CD4-positive, alpha-beta T cell treated with Interleukin-17A for 4 hours (primary cell): ENCODE data around the gene SLC25A26.
A peak's percentile ranks its signal among the peaks of the same experiment; 100 is the strongest.

Experiments
- DNase-seq: peaks from one replicate; pipeline ENCODE4 v3.0.0-alpha.2; 2020; ENCODE audit warnings: mixed read lengths

The SLC25A26 gene

DNA sequence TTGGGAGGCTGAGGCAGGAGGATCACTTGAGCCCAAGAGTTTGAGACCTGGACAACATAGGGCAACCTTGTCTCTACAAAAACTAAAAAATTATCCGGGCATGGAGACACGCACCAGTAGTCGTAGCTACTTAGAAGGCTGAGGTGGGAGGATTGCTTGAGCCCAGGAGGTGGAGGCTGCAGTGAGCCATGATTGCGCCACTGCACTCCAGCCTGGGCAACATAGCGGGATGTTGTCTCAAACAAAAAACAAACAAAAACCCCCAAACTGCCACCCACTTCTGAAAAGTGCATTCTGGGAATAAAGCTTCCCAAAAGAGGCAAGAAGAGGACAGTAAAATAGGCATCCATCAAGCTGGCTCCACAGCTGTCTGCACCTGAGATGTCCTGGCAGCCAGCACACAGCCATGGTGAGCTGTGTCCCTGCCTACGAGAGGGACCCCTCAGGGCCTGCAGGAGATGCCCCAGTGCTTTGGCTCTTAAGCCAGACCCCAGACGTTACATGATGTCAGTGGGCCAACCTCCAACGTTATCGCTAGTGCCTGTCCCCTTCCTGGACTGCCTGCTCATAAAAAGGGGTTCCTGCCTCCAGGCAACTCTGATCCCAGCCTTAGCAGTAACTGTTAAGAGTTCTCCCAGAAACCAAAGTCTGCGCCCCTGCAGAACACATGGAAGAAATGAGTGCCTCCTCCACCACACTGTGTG lies 178.9 kb downstream of the SLC25A26 start:
- DNase-seq = no peak

- DNase-seq = no peak
Measured at GRCh38 chr3:66400411-66401156, 179.8 kb downstream of the SLC25A26 start.

- DNase-seq = no peak
Measured at GRCh38 chr3:66401157-66401550, 180.4 kb downstream of the SLC25A26 start.

DNA sequence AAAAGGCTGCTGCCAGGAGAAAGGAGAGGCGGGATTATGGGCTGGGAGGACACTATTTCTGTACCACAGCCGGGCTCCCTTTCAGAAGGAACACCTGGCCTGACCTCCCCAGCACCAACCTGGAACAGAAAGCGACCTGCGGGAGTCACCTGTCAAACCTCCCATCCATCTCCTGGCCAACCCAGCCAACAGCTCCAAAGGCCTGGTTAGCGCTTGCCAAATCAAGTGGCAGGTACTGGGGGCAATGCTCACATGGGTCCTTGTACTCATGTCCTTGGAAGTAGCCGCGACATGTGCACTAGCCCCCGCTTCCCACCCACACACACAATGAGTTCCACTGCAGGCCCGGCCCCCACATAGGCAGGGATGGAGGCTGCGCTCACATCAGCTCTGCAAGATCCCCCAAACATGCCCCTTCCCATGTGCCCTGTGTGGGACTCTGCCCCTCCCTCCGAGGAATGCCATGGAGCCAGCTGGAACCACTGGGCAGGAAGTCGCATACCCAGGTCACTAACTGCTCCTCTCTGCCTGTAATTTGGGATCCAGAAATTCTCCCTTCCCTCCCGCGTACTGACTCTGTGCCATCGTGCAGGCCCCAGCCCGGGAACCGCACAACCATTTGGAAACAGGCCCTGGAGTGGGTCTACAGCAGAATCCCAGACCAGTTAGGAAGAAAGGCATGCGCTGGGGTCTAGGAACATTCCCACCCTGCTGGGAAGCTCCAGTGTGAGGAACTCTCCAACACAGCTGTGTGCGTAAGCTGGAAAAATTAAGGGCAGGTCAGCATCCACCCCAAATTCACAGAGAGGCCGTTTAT lies 181.1 kb downstream of the SLC25A26 start:
- DNase-seq = no peak

- DNase-seq = no peak
Measured at GRCh38 chr3:66402596-66403290, 181.9 kb downstream of the SLC25A26 start.

DNA sequence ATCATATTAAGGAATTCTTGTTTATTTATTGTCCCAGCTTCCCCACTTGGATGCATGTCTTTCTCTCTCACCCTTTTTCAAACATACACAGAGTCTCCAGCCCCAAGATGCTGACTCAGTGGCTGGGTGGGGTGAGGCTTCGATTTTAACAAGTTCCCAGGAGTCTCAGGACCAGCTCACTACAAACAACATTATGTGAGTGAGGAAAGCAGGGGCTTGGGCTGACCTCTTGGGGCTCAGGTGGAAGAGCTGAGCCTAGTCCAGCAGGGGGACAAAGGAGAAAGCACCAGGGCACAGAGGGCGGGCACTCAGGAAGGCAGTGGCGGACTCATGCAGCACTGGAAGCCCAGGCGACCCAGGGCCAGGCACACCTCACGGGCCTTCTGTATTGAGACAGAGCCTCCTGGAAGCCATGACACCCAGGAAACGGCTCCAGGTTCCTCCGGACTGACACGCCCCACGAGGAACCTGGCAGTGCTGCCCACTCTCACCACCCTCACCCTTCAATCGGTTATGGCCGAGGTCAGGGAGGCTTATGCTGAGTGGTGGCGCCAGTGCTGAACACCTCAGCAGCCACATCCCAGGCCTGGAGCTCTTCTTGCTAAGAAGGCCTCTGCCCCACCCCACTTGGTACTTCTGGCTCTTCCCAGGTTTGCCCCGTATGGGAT lies 182.7 kb downstream of the SLC25A26 start:
- DNase-seq = no peak

DNA sequence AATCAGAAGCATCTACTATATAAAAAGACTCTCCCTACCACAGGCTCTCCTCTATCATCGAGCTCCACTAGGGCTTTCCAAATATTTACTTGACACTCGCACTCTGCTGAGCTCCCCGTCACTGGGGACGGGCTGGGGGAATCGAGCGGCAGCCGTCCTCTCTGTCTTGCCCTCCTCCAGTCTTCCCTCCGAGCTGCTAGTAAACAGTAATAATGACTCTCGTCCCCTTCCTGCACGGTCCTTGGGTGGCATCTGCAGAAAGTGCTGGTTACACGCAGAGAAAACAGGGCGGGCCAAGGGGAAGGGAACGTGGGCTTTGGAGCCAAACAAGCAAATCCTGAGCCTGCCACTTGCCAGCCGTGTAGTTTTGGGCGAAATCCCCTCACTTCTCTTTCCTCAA lies 183.4 kb downstream of the SLC25A26 start:
- no peak for DNase-seq

GRCh38 chr3:66404903-66405700 lies 184.3 kb downstream of the SLC25A26 start:
- no peak for DNase-seq

DNA sequence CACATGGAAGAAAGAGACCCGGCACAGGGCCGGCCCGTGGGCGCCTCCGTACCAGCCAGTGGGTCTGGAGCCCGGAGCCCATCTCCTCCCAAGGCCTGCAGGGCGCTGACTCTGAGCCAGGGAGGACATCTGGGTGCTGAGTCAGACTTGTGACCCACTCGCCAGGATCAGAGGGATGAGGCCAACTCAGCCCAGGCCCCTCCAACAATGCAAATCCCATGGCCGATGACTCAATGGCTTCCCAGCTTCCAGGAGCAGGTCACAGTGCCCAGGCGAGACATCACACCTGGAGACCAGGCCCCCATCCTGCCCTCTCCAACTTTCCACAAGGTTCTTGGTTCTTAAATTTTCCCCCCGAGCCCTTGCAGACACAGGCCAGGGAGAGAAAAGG lies 184.9 kb downstream of the SLC25A26 start:
- no peak for DNase-seq

DNA sequence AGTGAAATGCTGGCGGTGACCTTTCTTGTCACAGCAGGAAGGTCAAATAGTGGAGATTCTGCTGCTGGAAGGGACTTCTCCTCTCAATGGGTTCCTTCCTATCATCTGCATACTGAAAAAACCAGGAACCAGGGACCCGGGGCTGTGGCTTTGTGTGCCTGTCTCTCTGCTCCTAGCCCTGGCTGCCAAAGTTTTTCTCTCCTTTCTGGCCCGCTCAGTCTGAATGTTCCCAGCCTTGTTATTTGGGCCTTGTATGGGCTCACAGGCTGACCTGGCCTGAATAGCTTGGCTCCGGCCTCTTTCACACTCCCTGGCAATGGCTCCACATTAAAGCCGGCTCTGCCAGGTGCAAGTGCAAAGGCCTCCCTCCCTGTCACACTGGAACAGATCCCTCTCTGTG lies 185.4 kb downstream of the SLC25A26 start:
- no peak for DNase-seq

DNA sequence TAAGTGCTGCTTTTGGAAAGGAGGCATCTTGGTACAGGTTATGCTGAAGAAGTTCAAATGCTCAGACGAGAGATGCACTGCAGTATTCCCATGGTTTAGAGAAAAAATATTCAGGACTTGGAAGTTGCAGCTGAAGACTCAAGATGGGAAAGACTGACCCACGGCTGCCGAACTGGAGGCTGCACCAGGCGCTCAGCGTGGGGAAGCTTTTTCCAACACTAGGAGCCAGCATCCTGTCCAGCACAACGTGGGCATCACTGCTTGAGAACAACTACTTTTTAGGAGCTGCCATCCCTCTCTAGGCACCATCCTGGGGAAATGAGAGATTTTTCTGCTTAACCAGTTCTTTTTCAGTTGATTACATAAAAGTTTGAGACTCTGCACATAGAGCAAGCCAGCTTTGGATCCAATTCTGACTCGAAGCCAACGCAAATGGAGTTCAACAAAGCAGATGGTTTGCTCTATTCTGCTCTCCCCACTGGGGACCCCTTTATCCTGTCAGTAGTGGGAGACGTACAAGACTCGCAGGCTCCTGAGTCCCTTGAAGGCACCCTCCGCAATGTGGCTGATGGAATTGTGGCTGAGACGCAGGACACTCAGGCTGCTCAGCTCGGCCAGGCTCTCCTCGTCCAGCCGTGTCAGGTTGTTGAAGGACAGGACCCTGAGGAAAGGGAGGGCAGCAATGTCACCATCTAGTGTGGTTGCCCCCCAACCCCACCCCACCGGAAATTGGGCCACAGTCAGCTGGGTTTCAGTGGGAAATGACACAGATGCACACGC lies 186.2 kb downstream of the SLC25A26 start:
- no peak for DNase-seq

GRCh38 chr3:66407611-66408218 lies 186.9 kb downstream of the SLC25A26 start:
- peak; percentile 82 for DNase-seq

GRCh38 chr3:66409771-66410754 lies 189.3 kb downstream of the SLC25A26 start:
- DNase-seq = no peak

- DNase-seq = no peak
Measured at GRCh38 chr3:66410976-66411375, 190.2 kb downstream of the SLC25A26 start.

DNA sequence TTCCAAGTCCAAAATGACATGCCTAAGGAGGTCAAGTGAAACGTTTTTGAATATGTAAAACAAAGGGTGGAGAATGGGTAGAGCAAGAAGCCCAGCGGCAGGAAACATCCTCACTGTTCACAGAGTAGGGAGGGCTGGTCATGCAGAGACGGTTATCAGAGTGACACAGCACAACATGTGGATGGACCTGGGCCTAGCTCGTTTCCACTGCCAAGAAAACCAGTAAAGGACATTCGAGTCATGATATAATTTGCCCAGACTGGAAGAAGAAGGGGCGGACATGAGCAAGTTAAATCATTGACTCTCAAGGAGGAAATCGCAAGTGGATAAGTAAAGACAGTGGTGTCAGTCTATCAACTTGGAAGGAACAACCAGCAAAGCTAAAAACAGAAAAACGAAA lies 190.7 kb downstream of the SLC25A26 start:
- DNase-seq = no peak

GRCh38 chr3:66411961-66412887 lies 191.4 kb downstream of the SLC25A26 start:
- DNase-seq = no peak

DNA sequence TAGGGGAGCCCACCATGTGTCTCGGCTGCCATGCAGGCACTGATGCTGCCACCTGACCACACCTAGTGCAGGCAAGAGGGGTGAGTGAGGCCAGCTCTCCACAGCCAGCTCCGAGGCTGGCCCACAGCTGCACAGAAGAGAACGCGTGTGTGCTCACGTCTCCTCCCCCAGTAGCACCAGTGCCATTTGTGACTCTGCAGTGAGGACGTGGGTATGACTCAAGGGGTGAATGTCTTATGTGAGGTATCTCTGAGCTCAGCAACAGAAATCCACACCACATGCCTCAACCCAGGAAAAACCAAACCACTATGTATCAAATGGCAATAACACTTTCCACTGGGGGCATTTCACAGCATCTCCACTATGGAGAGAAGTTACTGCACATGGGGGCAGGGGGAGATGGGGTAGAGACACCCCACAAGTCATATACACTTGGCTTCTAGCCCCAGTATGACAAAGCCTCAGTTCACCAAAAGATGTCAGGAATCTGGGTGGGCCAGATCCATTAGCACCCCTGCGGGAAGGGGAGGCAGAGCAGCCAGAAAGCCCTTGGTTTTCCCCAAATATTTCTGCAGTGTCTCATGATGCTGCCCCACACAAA lies 192.4 kb downstream of the SLC25A26 start:
- DNase-seq = no peak
